Calu3 (cell line): ENCODE results near the gene CYFIP1. TPM values are rescaled to one million over a fixed set of nuclear protein-coding genes. Genes with fewer than 3 reads are reported as not detected.

Experiments used
- BruUV-seq: library from RNA; stranded (reverse); fragments of 400-500 nt; replicated peaks from 2 replicates; lab custom pipeline; 2021; lab: Mats Ljungman, UMichigan
- CTCF ChIA-PET: fragments of 300-600 bp; sonication (Branson Sonifier 250); formaldehyde crosslinking; loops from one replicate; lab custom pipeline; 2022; ENCODE audit warnings: antibody characterized with exemption; lab: Charles Lee
- DNase-seq: peaks from one replicate; pipeline ENCODE4 v3.0.0; 2022
- H3K27ac Mint-ChIP-seq: one replicate; pipeline ENCODE4 v1.8.0; 2022; ENCODE audit warnings: mixed read lengths; ENCODE audit not compliant: unreplicated experiment
- H3K27me3 Mint-ChIP-seq: one replicate; pipeline ENCODE4 v1.8.0; 2022; ENCODE audit warnings: mixed read lengths; ENCODE audit not compliant: unreplicated experiment
- H3K36me3 Mint-ChIP-seq: one replicate; pipeline ENCODE4 v1.8.0; 2022; ENCODE audit warnings: mild to moderate bottlenecking, moderate library complexity, mixed read lengths; ENCODE audit not compliant: insufficient read depth, unreplicated experiment
- H3K4me1 Mint-ChIP-seq: one replicate; pipeline ENCODE4 v1.8.0; 2022; ENCODE audit warnings: mild to moderate bottlenecking, low read depth, mixed read lengths; ENCODE audit not compliant: unreplicated experiment
- H3K4me3 Mint-ChIP-seq: one replicate; pipeline ENCODE4 v1.8.0; 2022; ENCODE audit warnings: mild to moderate bottlenecking, low read depth, moderate library complexity, mixed read lengths; ENCODE audit not compliant: unreplicated experiment
- H3K9me3 Mint-ChIP-seq: one replicate; pipeline ENCODE4 v1.8.0; 2022; ENCODE audit warnings: low read depth, mixed read lengths; ENCODE audit not compliant: unreplicated experiment
- intact Hi-C: fragments of 100-400 bp; cut with micrococcal nuclease; formaldehyde crosslinking; loops from one replicate; pipeline ENCODE4 v1.10.0; 2022; ENCODE audit not compliant: unreplicated experiment
- total RNA-seq: library from RNA; stranded (reverse); gene quantifications from 2 replicates; pipeline ENCODE4 v1.2.3, GENCODE V29; 2022
- TF ChIP-seq, protein P1 (sequence below): fragments of 200-600 bp; IDR thresholded peaks from one replicate; pipeline ENCODE4 v1.8.0; 2022; ENCODE audit warnings: antibody characterized with exemption; ENCODE audit not compliant: unreplicated experiment

CYFIP1 gene
- total RNA-seq, 1 experiment from 2014 or later: 60.1 TPM

DNA sequence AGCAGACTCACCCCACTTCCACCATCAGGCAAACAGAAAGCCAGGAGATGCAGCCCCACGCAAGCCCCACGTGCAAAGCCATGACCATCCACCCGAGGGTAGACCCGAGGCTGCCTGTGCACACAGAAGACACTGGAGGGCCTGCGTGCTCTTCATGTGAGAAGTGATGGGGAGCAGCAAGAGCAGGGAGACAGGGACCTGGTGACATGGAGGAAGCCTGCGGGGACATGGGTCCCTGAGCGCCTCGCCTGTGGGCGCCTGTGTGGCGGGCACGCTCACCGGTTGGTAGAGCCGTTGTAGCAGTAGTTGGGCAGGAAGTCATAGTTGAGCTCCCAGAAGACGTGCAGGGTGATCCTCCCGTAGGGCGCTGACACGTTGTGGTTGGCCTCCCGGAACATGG, 76.7 kb downstream of the CYFIP1 start:
- no peak for DNase-seq
- no peaks in the 10 kb centered on the region for H3K9me3 Mint-ChIP-seq
- intact Hi-C loops: no loop called here
- H3K27me3 Mint-ChIP-seq: no peaks in the 10 kb centered on the region
- no TSS peak for BruUV-seq
- H3K36me3 Mint-ChIP-seq: peaks cover 5% of the 10 kb centered on the region
- no peak overlapping the region for H3K4me3 Mint-ChIP-seq
- TF ChIP-seq, protein P1, sequence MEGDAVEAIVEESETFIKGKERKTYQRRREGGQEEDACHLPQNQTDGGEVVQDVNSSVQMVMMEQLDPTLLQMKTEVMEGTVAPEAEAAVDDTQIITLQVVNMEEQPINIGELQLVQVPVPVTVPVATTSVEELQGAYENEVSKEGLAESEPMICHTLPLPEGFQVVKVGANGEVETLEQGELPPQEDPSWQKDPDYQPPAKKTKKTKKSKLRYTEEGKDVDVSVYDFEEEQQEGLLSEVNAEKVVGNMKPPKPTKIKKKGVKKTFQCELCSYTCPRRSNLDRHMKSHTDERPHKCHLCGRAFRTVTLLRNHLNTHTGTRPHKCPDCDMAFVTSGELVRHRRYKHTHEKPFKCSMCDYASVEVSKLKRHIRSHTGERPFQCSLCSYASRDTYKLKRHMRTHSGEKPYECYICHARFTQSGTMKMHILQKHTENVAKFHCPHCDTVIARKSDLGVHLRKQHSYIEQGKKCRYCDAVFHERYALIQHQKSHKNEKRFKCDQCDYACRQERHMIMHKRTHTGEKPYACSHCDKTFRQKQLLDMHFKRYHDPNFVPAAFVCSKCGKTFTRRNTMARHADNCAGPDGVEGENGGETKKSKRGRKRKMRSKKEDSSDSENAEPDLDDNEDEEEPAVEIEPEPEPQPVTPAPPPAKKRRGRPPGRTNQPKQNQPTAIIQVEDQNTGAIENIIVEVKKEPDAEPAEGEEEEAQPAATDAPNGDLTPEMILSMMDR: no peak
- H3K27ac Mint-ChIP-seq: no peak overlapping the region
- CTCF ChIA-PET: no interaction called here
- no peaks in the 10 kb centered on the region for H3K4me1 Mint-ChIP-seq

DNA sequence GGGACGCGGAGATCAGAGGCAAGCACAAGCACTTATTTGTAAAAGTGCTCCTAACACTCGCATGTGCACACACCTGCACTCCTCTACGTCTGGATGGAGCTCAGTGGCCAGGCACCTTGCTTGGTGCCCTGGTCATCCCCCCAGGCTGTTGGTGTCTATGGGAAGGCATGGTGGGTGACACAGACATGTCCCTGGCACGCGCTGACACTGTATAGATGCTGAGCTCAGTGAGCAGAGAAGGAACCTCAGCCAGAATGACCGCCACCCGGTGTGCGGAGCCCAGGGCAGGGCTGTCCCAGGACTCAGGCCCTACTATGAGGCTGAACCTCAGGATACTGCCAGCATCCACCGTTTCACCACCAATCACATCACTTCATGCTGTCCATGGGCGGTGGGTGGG, 77.2 kb downstream of the CYFIP1 start:
- intact Hi-C loops: no loop called here
- Mint-ChIP-seq H3K9me3 (no peaks in the 10 kb centered on the region), H3K4me3 (no peak overlapping the region), H3K27ac (no peak overlapping the region), H3K27me3 (no peaks in the 10 kb centered on the region), H3K36me3 (peaks cover 4% of the 10 kb centered on the region), H3K4me1 (no peaks in the 10 kb centered on the region)
- CTCF ChIA-PET: no interaction called here
- BruUV-seq: no TSS peak
- DNase-seq: no peak
- TF ChIP-seq, protein P1: no peak

DNA sequence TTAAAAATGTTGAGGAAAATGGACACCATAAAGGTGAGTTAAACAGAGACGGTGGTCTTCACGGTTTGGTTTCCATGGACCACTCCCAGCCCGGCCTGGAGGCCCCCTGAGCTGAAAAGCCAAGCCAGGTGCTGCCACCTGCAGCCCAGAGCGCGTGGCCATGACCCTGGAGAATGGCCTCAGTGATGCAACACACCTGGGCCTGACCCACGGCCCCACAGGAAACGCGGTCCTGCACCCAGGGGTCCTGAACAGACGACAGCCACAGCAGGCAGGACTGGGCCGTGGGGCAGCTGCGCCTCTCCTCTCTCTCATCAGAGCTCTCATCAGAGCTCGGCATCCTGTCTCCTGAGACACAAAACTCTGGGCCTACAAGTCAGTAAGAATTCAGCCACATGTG, 77.6 kb downstream of the CYFIP1 start:
- no peak for DNase-seq
- BruUV-seq: no TSS peak
- Mint-ChIP-seq H3K27me3 (no peaks in the 10 kb centered on the region), H3K4me1 (no peaks in the 10 kb centered on the region), H3K36me3 (no peaks in the 10 kb centered on the region), H3K27ac (no peak overlapping the region), H3K9me3 (no peaks in the 10 kb centered on the region), H3K4me3 (no peak overlapping the region)
- CTCF ChIA-PET: no interaction called here
- TF ChIP-seq, protein P1: no peak
- intact Hi-C loops: no loop called here

DNA sequence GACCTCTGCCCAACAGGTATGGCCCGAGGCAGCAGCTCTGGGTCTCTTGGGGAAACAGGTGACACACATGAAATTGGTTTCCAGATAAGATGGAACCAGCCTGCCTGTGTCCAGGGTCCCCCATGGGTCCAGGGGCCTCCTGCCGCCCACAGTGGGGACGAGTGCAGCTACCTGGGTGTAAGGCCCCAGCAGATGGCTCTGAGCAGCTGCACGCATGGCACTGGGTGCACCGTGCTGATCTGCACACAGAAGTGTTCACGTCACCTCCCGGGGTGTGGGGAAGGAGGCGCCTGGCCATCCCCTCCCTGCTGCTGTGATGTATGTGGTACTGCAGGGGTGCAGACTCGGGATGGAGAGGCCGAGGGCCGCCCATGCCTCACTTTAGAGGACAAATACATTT, 78.1 kb downstream of the CYFIP1 start:
- TF ChIP-seq, protein P1: no peak
- no peaks in the 10 kb centered on the region for H3K36me3 Mint-ChIP-seq
- H3K9me3 Mint-ChIP-seq: no peaks in the 10 kb centered on the region
- DNase-seq: no peak
- CTCF ChIA-PET: no interaction called here
- H3K4me1 Mint-ChIP-seq: no peaks in the 10 kb centered on the region
- H3K27me3 Mint-ChIP-seq: no peaks in the 10 kb centered on the region
- H3K4me3 Mint-ChIP-seq: no peak overlapping the region
- intact Hi-C loops: no loop called here
- no peak overlapping the region for H3K27ac Mint-ChIP-seq
- no TSS peak for BruUV-seq
